K562 (cell line): ENCODE measurements around the gene ADRM1. TPM values are rescaled to one million over a fixed set of nuclear protein-coding genes. Genes with fewer than 3 reads are reported as not detected.

Source experiments
- ARID1B ChIP-seq: fragments of 450-650 bp; IDR thresholded peaks from 2 replicates; pipeline ENCODE4 v1.6.1; 2016; ENCODE audit warnings: antibody characterized with exemption, mild to moderate bottlenecking, inconsistent platforms
- ATF1 ChIP-seq, 2 experiments: fragments of 450-650 bp in 1 of 2; IDR thresholded peaks; 2 replicates each; pipeline ENCODE4 v1.6.1; 2016; ENCODE audit warnings: missing compliant biosample characterization in 1 of 2, missing genetic modification characterization in 1 of 2
- CHCHD3 ChIP-seq: fragments of 250-450 bp; sonication (Bioruptor Pico); IDR thresholded peaks from 2 replicates; pipeline ENCODE4 v2.1.2; 2022; ENCODE audit warnings: mild to moderate bottlenecking
- ELK1 ChIP-seq: sonication (generic); formaldehyde crosslinking; IDR thresholded peaks from 2 replicates; pipeline ENCODE4 v1.8.1; 2022; ENCODE audit warnings: missing genetic modification reagents
- EP300 ChIP-seq: IDR thresholded peaks from 2 replicates; pipeline ENCODE4 v1.6.1; 2012; ENCODE audit warnings: low read length, improper control_type of control experiment
- HLTF ChIP-seq: fragments of 450-650 bp; IDR thresholded peaks from 2 replicates; pipeline ENCODE4 v1.6.1; 2016
- SIN3A ChIP-seq, 2 experiments: fragments of 150-350 bp in 1 of 2; IDR thresholded peaks; 2 replicates each; pipeline ENCODE4 v1.6.1; 2011 to 2016; ENCODE audit warnings: borderline replicate concordance in 2 of 2, low read depth in 2 of 2, low read length in 2 of 2, mild to moderate bottlenecking in 2 of 2, moderate library complexity in 2 of 2; ENCODE audit not compliant: control insufficient read depth in 1 of 2
- TBP ChIP-seq: optimal IDR thresholded peaks from 2 replicates; pipeline ENCODE3; 2011; ENCODE audit warnings: low read depth, low read length, improper control_type of control experiment
- ZBTB11 ChIP-seq, 3 experiments: fragments of 200-800 bp in 1 of 3; fragments of 250-450 bp in 1 of 3; fragments of 450-650 bp in 1 of 3; sonication (Bioruptor Pico) in 1 of 3; sonication (Bioruptor generic) in 1 of 3; formaldehyde crosslinking in 1 of 3; IDR thresholded peaks; 2 replicates each; pipeline versions ENCODE4 v1.6.1 to v1.8.0; 2016 to 2022; ENCODE audit warnings: mild to moderate bottlenecking in 2 of 3, missing genetic modification characterization in 2 of 3, missing compliant biosample characterization in 1 of 3, moderate library complexity in 1 of 3
- ZNF318 ChIP-seq, 2 experiments: fragments of 450-650 bp; IDR thresholded peaks; 2 replicates each; pipeline ENCODE4 v1.6.1; 2016; ENCODE audit warnings: mild to moderate bottlenecking in 2 of 2, borderline replicate concordance in 1 of 2, low read depth in 1 of 2, moderate library complexity in 1 of 2
- polyA plus RNA-seq, 8 experiments: library from polyadenylated mRNA; depleted of rRNA in 4 of 8; stranded (reverse) in 5 of 8; unstranded in 3 of 8; fragments of >200 nt; fragmentation: Nextera tagmentation in 2 of 8; fragmentation: Illumina TruSeq in 1 of 8; extraction: Ambion mirVana in 2 of 8; extraction: Trizol in 1 of 8; gene quantifications; 2 replicates each; pipeline versions ENCODE4 v1.2.1 to v1.2.3, GENCODE V29; 2011 to 2014; ENCODE audit warnings: inconsistent platforms in 1 of 8, missing spikeins in 1 of 8
- total RNA-seq, 7 experiments: library from RNA; depleted of rRNA in 6 of 7; stranded (reverse); fragments of >200 nt in 6 of 7; fragmentation: Illumina TruSeq in 2 of 7; extraction: Trizol in 2 of 7; gene quantifications; 2 replicates each; pipeline versions ENCODE4 v1.2.1 to v1.2.3, GENCODE V29; 2011 to 2021; ENCODE audit warnings: low replicate concordance in 1 of 7
- TF ChIP-seq, protein P1 (sequence below): sonication (generic); formaldehyde crosslinking; IDR thresholded peaks from 2 replicates; pipeline ENCODE4 v1.9.0; 2022; ENCODE audit warnings: mild to moderate bottlenecking, missing genetic modification reagents

Gene ADRM1
- total and polyA plus RNA-seq, 9 of the 15 experiments (the other 6 are each of a cell fraction or from before 2014, with no cell fraction given), result 5.0 to 223 (median 67.4) TPM

- TF ChIP-seq ZBTB11 (CRISPR knock-in tag; IDR thresholded peaks at IDR 0.05) (0 out of 6 replicates have a peak, but pooled peaks of 1 of the 3 experiments have one; percentile 22), SIN3A (IDR thresholded peaks at IDR 0.05; ENCODE audit: borderline replicate concordance in 2 of 2, control insufficient read depth in 1 of 2, low read depth in 2 of 2, low read length in 2 of 2) (peak; percentile 63 to 70; a peak in 2 of 4 replicates), ZNF318 (IDR thresholded peaks at IDR 0.05; ENCODE audit: borderline replicate concordance in 1 of 2, low read depth in 1 of 2) (no peak), HLTF (no peak), ATF1 (CRISPR knock-in tag; IDR thresholded peaks at IDR 0.05) (no peak), ATF1 (tag; IDR thresholded peaks at IDR 0.05) (no peak), ARID1B (no peak), EP300 (no peak), ELK1 (CRISPR knock-in tag) (no peak), TBP (peak; percentile 17), CHCHD3 (CRISPR knock-in tag) (no peak)
- TF ChIP-seq, protein P1, sequence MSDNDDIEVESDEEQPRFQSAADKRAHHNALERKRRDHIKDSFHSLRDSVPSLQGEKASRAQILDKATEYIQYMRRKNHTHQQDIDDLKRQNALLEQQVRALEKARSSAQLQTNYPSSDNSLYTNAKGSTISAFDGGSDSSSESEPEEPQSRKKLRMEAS, result peak; percentile 45; the same call in 1 of the 2 replicates
Measured at GRCh38 chr20:62303340-62304226, 786 bp downstream of the ADRM1 start (continued).
